B cell (primary cell): ENCODE results near the gene TWIST2.

Experiments used
- CTCF ChIP-seq: fragments of 200-600 bp; IDR thresholded peaks from one replicate; pipeline ENCODE4 v1.8.0; 2022; ENCODE audit warnings: antibody characterized with exemption, mild to moderate bottlenecking
- EZH2 ChIP-seq: IDR thresholded peaks from 2 replicates; pipeline ENCODE4 v1.6.1; 2012; ENCODE audit warnings: borderline replicate concordance, low read depth, mild to moderate bottlenecking, moderate library complexity, low read length; ENCODE audit not compliant: insufficient read depth, poor library complexity, severe bottlenecking

DNA sequence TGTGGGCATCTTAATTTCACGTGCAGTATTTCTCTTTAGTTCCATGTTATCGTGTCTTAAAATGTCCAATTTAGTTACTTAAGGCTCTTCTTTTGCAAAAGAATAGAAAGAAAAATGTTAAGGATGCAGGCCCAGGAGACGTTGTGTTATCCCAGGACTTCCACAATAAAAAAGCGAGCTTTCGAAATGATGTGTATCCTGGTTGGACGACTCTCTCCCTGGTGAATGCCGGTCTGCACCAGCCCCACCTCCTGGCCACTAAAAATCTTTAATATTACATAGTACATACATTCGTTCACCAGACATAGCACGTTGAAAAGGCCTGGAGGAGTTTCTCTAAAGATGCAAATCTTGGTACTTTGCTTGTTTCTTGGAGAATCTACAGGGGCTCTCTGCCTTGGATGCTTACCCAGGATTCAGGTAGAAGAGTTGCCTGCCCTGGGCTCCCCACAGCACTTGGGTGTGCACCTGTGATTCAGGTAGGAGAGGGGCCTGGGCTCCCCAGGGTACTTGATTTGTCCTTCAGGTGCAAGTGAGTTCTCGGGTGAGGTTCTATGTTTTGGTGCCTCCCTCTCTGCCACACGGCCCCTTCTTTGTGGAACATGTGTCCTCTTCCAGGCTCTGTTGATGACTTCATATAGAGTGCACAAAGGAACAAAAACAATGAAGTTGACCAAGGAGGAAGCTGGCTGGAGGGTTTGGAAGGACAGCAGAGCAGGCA lies 26.6 kb downstream of the TWIST2 start:
- no peak for TF ChIP-seq EZH2
- TF ChIP-seq CTCF: no peak
